Trophoblast cell (in vitro differentiated cells and primary cell): ENCODE measurements around the gene MAP2K5.

Experiments
- DNase-seq, 2 donors: peaks; one replicate each; pipeline ENCODE4 v3.0.0-alpha.2; 2016
- H2AFZ ChIP-seq: 2 replicates; pipeline ENCODE4 v1.6.1; 2013; ENCODE audit warnings: low read length, moderate library complexity, mild to moderate bottlenecking; ENCODE audit not compliant: insufficient read depth, poor library complexity
- H2AK5ac ChIP-seq: 2 replicates; pipeline ENCODE4 v1.6.1; 2013; ENCODE audit warnings: mild to moderate bottlenecking, low read length
- H2BK120ac ChIP-seq: 2 replicates; pipeline ENCODE4 v1.6.1; 2013; ENCODE audit warnings: low read length, mild to moderate bottlenecking, moderate library complexity; ENCODE audit not compliant: insufficient read depth, poor library complexity
- H2BK12ac ChIP-seq: 2 replicates; pipeline ENCODE4 v1.6.1; 2013; ENCODE audit warnings: mild to moderate bottlenecking, low read length, moderate library complexity
- H2BK5ac ChIP-seq: 2 replicates; pipeline ENCODE4 v1.6.1; 2013; ENCODE audit warnings: low read length, low read depth, moderate library complexity, mild to moderate bottlenecking; ENCODE audit not compliant: poor library complexity
- H3K14ac ChIP-seq: 2 replicates; pipeline ENCODE4 v1.6.1; 2013; ENCODE audit warnings: mild to moderate bottlenecking, low read length
- H3K18ac ChIP-seq: 2 replicates; pipeline ENCODE4 v1.6.1; 2013; ENCODE audit warnings: mild to moderate bottlenecking, low read length
- H3K23ac ChIP-seq: 2 replicates; pipeline ENCODE4 v1.6.1; 2013; ENCODE audit warnings: low read length
- H3K27ac ChIP-seq: 2 replicates; pipeline ENCODE4 v1.5.1; 2013; ENCODE audit warnings: low read depth, mild to moderate bottlenecking, inconsistent platforms, low read length, moderate library complexity
- H3K27me3 ChIP-seq: 2 replicates; pipeline ENCODE4 v1.6.1; 2013; ENCODE audit warnings: inconsistent platforms, mild to moderate bottlenecking, low read length, moderate library complexity; ENCODE audit not compliant: insufficient read depth
- H3K36me3 ChIP-seq, 2 experiments: 1 replicate in 1 of 2; 2 replicates in 1 of 2; pipeline ENCODE4 v1.6.1; 2013; ENCODE audit warnings: low read length in 2 of 2, mild to moderate bottlenecking in 2 of 2, moderate library complexity in 1 of 2; ENCODE audit not compliant: insufficient read depth in 2 of 2, control insufficient read depth in 1 of 2
- H3K4ac ChIP-seq: 2 replicates; pipeline ENCODE4 v1.6.1; 2013; ENCODE audit warnings: low read depth, mild to moderate bottlenecking, low read length, moderate library complexity
- H3K4me1 ChIP-seq, 2 experiments: 1 replicate in 1 of 2; 2 replicates in 1 of 2; pipeline ENCODE4 v1.6.1; 2013; ENCODE audit warnings: low read length in 2 of 2, mild to moderate bottlenecking in 2 of 2, moderate library complexity in 1 of 2; ENCODE audit not compliant: insufficient read depth in 2 of 2, control insufficient read depth in 1 of 2
- H3K4me2 ChIP-seq: 2 replicates; pipeline ENCODE4 v1.6.1; 2013; ENCODE audit warnings: inconsistent platforms, mild to moderate bottlenecking, low read length, moderate library complexity
- H3K4me3 ChIP-seq: 2 replicates; pipeline ENCODE4 v1.5.1; 2013; ENCODE audit warnings: mild to moderate bottlenecking, low read depth, low read length, inconsistent platforms
- H3K79me1 ChIP-seq: one replicate; pipeline ENCODE4 v1.6.1; 2013; ENCODE audit warnings: low read length
- H3K79me2 ChIP-seq: 2 replicates; pipeline ENCODE4 v1.6.1; 2013; ENCODE audit warnings: low read length, mild to moderate bottlenecking; ENCODE audit not compliant: control insufficient read depth, insufficient read depth, poor library complexity
- H3K9ac ChIP-seq: 2 replicates; pipeline ENCODE4 v1.6.1; 2013; ENCODE audit warnings: mild to moderate bottlenecking, low read length
- H3K9me3 ChIP-seq: 2 replicates; pipeline ENCODE4 v1.6.1; 2013; ENCODE audit warnings: low read depth, mild to moderate bottlenecking, control low read depth, inconsistent platforms, low read length; ENCODE audit not compliant: insufficient read depth
- H4K12ac ChIP-seq: 2 replicates; pipeline ENCODE4 v1.6.1; 2013; ENCODE audit warnings: low read depth, mild to moderate bottlenecking, low read length, moderate library complexity
- H4K8ac ChIP-seq: 2 replicates; pipeline ENCODE4 v1.6.1; 2013; ENCODE audit warnings: low read depth, mild to moderate bottlenecking, low read length, moderate library complexity
- H4K91ac ChIP-seq: one replicate; pipeline ENCODE4 v1.6.1; 2013; ENCODE audit warnings: low read depth, mild to moderate bottlenecking, low read length, moderate library complexity
- WGBS: extraction: QIAGEN DNeasy Blood & Tissue Kit; methylation state at CpG from one replicate; pipeline ENCODE4 v1.1.7; 2013; ENCODE audit warnings: missing lambda C conversion rate; ENCODE audit not compliant: insufficient read length, insufficient coverage; ENCODE audit errors: extremely low coverage; 5-methylcytosine and 5-hydroxymethylcytosine counted together

MAP2K5 gene

DNA sequence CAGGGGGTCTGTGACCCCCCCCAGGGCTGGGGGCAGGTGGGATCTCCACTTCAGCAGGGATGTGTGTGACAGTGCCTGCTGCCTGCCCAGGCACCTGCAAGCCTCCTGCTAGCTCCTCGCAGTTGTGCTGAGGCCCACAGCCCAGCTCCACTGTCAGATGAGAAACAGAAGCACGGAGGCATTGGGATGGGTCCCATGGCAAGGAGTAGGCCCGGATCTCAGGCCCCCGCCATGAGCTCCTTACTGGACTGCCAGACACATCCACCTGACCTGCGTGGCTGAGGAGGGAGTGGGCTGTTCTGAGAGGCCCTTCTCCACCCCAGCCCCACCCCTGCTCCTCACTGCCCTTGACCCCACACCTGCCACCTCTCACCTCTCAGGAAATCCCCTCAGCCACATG is 264.6 kb downstream of the MAP2K5 start:
- WGBS, result no CpG with 5 or more reads among the region's 5 CpGs
- Histone ChIP-seq H3K9ac (no peak overlapping the region), H2AFZ (no peak overlapping the region), H3K4me3 (no peak overlapping the region), H3K9me3 (peaks cover 2% of the 10 kb centered on the region), H2BK120ac (no peak overlapping the region), H3K14ac (no peak overlapping the region), H2BK5ac (no peak overlapping the region), H3K27ac (no peak overlapping the region), H3K4ac (no peak overlapping the region), H2AK5ac (no peak overlapping the region), H3K36me3 (peaks cover 0 to 2% of the 10 kb centered on the region in 2 experiments), H3K18ac (no peak overlapping the region), H3K27me3 (no peaks in the 10 kb centered on the region), H4K12ac (no peak overlapping the region), H4K91ac (no peak overlapping the region), H4K8ac (no peak overlapping the region), H3K4me2 (no peak overlapping the region), H2BK12ac (no peak overlapping the region), H3K23ac (no peak overlapping the region), H3K79me1 (no peaks in the 10 kb centered on the region), H3K4me1 (peaks cover 0 to 4% of the 10 kb centered on the region in 2 experiments), H3K79me2 (no peaks in the 10 kb centered on the region)
- DNase-seq, result no peak

DNA sequence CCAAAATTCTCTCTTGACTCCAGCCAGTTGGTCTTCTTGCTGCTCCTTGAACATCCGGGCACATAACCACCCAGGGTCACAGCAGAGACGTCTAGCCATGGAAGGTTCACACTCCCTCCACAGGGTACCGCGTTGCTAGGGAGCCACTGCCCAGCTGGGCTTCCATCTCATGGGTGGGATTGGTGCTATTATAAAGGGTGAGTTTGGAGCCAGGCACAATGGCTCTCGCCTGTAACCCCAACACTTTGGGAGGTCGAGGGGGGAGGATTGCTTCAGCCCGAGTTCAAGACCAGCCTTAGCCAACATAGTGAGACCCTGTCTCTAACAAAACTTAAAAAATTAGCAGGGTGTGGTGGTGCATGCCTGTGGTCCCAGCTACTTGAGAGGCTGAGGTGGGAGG is 265.3 kb downstream of the MAP2K5 start:
- Histone ChIP-seq H3K4me2 (no peak overlapping the region), H4K12ac (no peak overlapping the region)
- no CpG with 5 or more reads among the region's 7 CpGs for WGBS

DNA sequence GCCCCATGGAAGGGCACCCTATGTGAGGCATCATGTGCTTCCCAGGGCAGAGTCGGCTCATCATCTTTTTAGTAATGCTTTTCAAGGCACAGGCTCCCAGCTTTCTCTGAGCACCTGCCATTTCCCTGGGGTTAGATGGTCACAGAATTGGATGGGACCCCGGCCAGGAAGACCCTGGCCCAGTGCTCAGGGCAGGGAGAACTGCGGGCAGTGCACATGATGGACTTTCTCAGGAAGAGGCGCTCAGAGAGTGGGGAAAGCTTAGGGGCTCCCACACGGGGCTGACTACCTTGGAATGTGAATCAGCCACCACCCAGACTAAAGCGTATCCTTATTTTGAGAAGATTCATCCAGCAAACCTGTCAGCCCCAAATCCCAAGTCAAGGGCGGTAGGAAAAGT is 266.3 kb downstream of the MAP2K5 start:
- Histone ChIP-seq H4K91ac (no peak overlapping the region), H3K79me2 (no peaks in the 10 kb centered on the region), H2BK120ac (no peak overlapping the region), H3K4me1 (peaks cover 0 to 4% of the 10 kb centered on the region in 2 experiments), H4K8ac (no peak overlapping the region), H3K4me3 (no peak overlapping the region), H3K18ac (no peak overlapping the region), H3K9me3 (peaks cover 2% of the 10 kb centered on the region), H3K79me1 (no peaks in the 10 kb centered on the region), H3K4ac (no peak overlapping the region), H3K9ac (no peak overlapping the region), H2BK12ac (no peak overlapping the region), H3K36me3 (peaks cover 0 to 2% of the 10 kb centered on the region in 2 experiments), H3K4me2 (no peak overlapping the region), H2AK5ac (no peak overlapping the region), H2AFZ (no peak overlapping the region), H3K27me3 (no peaks in the 10 kb centered on the region), H3K27ac (no peak overlapping the region), H4K12ac (no peak overlapping the region), H3K23ac (no peak overlapping the region), H3K14ac (no peak overlapping the region), H2BK5ac (no peak overlapping the region)
- no CpG with 5 or more reads among the region's 7 CpGs for WGBS
- DNase-seq, result no peak

More for the DNA sequence above, 265.3 kb downstream of the MAP2K5 start:
- no peak overlapping the region for H3K18ac ChIP-seq
- H3K27ac ChIP-seq, result no peak overlapping the region
- no peak overlapping the region for H3K4me3 ChIP-seq
- no peak overlapping the region for H2BK120ac ChIP-seq
- no peak for DNase-seq
- no peak overlapping the region for H2BK5ac ChIP-seq
- H3K36me3 ChIP-seq, result peaks cover 0 to 2% of the 10 kb centered on the region in 2 experiments
- H2AFZ ChIP-seq, result no peak overlapping the region
- H3K23ac ChIP-seq, result no peak overlapping the region
- no peaks in the 10 kb centered on the region for H3K79me1 ChIP-seq
- H2BK12ac ChIP-seq, result no peak overlapping the region
- H3K27me3 ChIP-seq, result no peaks in the 10 kb centered on the region
- no peaks in the 10 kb centered on the region for H3K79me2 ChIP-seq
- H3K4me1 ChIP-seq, result peaks cover 0 to 4% of the 10 kb centered on the region in 2 experiments
- H3K9me3 ChIP-seq, result peaks cover 2% of the 10 kb centered on the region
- no peak overlapping the region for H4K91ac ChIP-seq
- H3K14ac ChIP-seq, result no peak overlapping the region
- H2AK5ac ChIP-seq, result no peak overlapping the region
- H3K4ac ChIP-seq, result no peak overlapping the region
- H4K8ac ChIP-seq, result no peak overlapping the region
- H3K9ac ChIP-seq, result no peak overlapping the region

GRCh38 chr15:67809441-67809840 is 266.9 kb downstream of the MAP2K5 start:
- H3K18ac ChIP-seq, result no peak overlapping the region

More at GRCh38 chr15:67809441-67809840, 266.9 kb downstream of the MAP2K5 start:
- Histone ChIP-seq H3K27me3 (no peaks in the 10 kb centered on the region), H3K4me2 (no peak overlapping the region), H3K79me1 (no peaks in the 10 kb centered on the region), H3K9me3 (peaks cover 2% of the 10 kb centered on the region), H3K23ac (no peak overlapping the region), H3K14ac (no peak overlapping the region), H2AK5ac (no peak overlapping the region), H4K12ac (no peak overlapping the region), H2BK5ac (no peak overlapping the region), H3K36me3 (peaks cover 0 to 2% of the 10 kb centered on the region in 2 experiments), H3K79me2 (no peaks in the 10 kb centered on the region), H2BK120ac (no peak overlapping the region), H3K27ac (no peak overlapping the region), H2BK12ac (no peak overlapping the region), H4K91ac (no peak overlapping the region), H2AFZ (no peak overlapping the region), H3K4me3 (no peak overlapping the region), H3K9ac (no peak overlapping the region), H3K4ac (no peak overlapping the region), H4K8ac (no peak overlapping the region), H3K4me1 (peaks cover 0 to 1% of the 10 kb centered on the region in 2 experiments)
- DNase-seq, result no peak
- no CpG with 5 or more reads among the region's 5 CpGs for WGBS
